Spleen (tissue), 7 donors: ENCODE results near the gene EIF3L.

Experiments
- CTCF ChIP-seq, 11 experiments: fragments of 200-600 bp in 7 of 11; fragments of 450-650 bp in 4 of 11; sonication (generic) in 4 of 11; IDR thresholded peaks in 8 of 11; conservative IDR thresholded peaks in 3 of 11; 1 replicate in 7 of 11; 2 replicates in 4 of 11; pipeline versions ENCODE4 v1.4.0 to v1.8.0; 2016 to 2021; ENCODE audit warnings: antibody characterized with exemption in 11 of 11, inconsistent platforms in 4 of 11, mild to moderate bottlenecking in 1 of 11
- POLR2A ChIP-seq, 3 donors: fragments of 450-650 bp; IDR thresholded peaks; one replicate each; pipeline ENCODE4 v1.5.1; 2017; ENCODE audit warnings: antibody characterized with exemption in 3 of 3, mild to moderate bottlenecking in 1 of 3
- POLR2AphosphoS5 ChIP-seq, 3 donors: sonication (generic); formaldehyde crosslinking; IDR thresholded peaks; one replicate each; pipeline ENCODE4 v1.5.1; 2017; ENCODE audit warnings: antibody characterized with exemption in 3 of 3
- donor health status: DM: no; HTN: no; CAD: no; lungs with moderate emphysema.
- donor health status: DM: no; HTN: no; CAD: no.
- donor health status: DM: no; HTN: no; CAD: no.

- TF ChIP-seq CTCF (IDR thresholded peaks at IDR 0.05 in 8 of 11, conservative IDR thresholded peaks at IDR 0.05 in 3 of 11) (no peak), POLR2A (IDR thresholded peaks at IDR 0.05) (no peak), POLR2AphosphoS5 (IDR thresholded peaks at IDR 0.05) (no peak)
These were observed 67.1 kb downstream of the EIF3L start for GRCh38 chr22:37916311-37916710.
